NK-92 (cell line): Measurements from ENCODE around the gene CTDP1.

ENCODE experiments used
- DNase-seq: peaks from one replicate; lab custom pipeline; 2025; ENCODE audit not compliant: unreplicated experiment; lab: John Stamatoyannopoulos, UW

Gene CTDP1

GRCh38 chr18:79695856-79696850 is 16.6 kb downstream of the CTDP1 start:
- no peak for DNase-seq

GRCh38 chr18:79697178-79697577 is 17.6 kb downstream of the CTDP1 start:
- DNase-seq, result no peak

- no peak for DNase-seq
These were observed 18.4 kb downstream of the CTDP1 start for GRCh38 chr18:79697976-79698375.

GRCh38 chr18:79698668-79699335 is 19.2 kb downstream of the CTDP1 start:
- DNase-seq, result no peak

- DNase-seq, result no peak
These were observed 20.1 kb downstream of the CTDP1 start for GRCh38 chr18:79699653-79700052.

- DNase-seq, result no peak
These were observed 23.3 kb downstream of the CTDP1 start for GRCh38 chr18:79702906-79703305.

- DNase-seq, result no peak
These were observed 25.0 kb downstream of the CTDP1 start for GRCh38 chr18:79704631-79705030.

- no peak for DNase-seq
These were observed 25.7 kb downstream of the CTDP1 start for GRCh38 chr18:79705272-79705671.

- no peak for DNase-seq
These were observed 26.4 kb downstream of the CTDP1 start for GRCh38 chr18:79706006-79706405.

GRCh38 chr18:79706658-79707057 is 27.1 kb downstream of the CTDP1 start:
- no peak for DNase-seq

- DNase-seq, result no peak
These were observed 27.6 kb downstream of the CTDP1 start for GRCh38 chr18:79707239-79707638.

- DNase-seq, result no peak
These were observed 28.1 kb downstream of the CTDP1 start for GRCh38 chr18:79707671-79708070.

- no peak for DNase-seq
These were observed 28.8 kb downstream of the CTDP1 start for GRCh38 chr18:79708412-79708811.

GRCh38 chr18:79712206-79712857 is 32.7 kb downstream of the CTDP1 start:
- DNase-seq, result no peak

GRCh38 chr18:79713341-79713740 is 33.7 kb downstream of the CTDP1 start:
- DNase-seq, result no peak

GRCh38 chr18:79714531-79715240 is 35.1 kb downstream of the CTDP1 start:
- no peak for DNase-seq

- no peak for DNase-seq
These were observed 35.7 kb downstream of the CTDP1 start for GRCh38 chr18:79715280-79715679.

GRCh38 chr18:79717059-79717458 is 37.5 kb downstream of the CTDP1 start:
- DNase-seq, result no peak

GRCh38 chr18:79717555-79718074 is 38.0 kb downstream of the CTDP1 start:
- DNase-seq, result no peak

- DNase-seq, result no peak
These were observed 38.5 kb downstream of the CTDP1 start for GRCh38 chr18:79718126-79718525.
